IPS-NIHi7 (cell line): ENCODE results near the gene EYA3.
A peak's percentile ranks its signal among the peaks of the same experiment; 100 is the strongest.
"Not testable (repeated sequence)": the region's sequence is repeated elsewhere in the genome, so short reads cannot be mapped to it uniquely, and the experiment has no call there.

ENCODE experiments used
- DNase-seq: peaks from one replicate; pipeline ENCODE4 v3.0.0; 2012; ENCODE audit warnings: mixed read lengths; ENCODE audit errors: extremely low spot score

EYA3 gene

DNA sequence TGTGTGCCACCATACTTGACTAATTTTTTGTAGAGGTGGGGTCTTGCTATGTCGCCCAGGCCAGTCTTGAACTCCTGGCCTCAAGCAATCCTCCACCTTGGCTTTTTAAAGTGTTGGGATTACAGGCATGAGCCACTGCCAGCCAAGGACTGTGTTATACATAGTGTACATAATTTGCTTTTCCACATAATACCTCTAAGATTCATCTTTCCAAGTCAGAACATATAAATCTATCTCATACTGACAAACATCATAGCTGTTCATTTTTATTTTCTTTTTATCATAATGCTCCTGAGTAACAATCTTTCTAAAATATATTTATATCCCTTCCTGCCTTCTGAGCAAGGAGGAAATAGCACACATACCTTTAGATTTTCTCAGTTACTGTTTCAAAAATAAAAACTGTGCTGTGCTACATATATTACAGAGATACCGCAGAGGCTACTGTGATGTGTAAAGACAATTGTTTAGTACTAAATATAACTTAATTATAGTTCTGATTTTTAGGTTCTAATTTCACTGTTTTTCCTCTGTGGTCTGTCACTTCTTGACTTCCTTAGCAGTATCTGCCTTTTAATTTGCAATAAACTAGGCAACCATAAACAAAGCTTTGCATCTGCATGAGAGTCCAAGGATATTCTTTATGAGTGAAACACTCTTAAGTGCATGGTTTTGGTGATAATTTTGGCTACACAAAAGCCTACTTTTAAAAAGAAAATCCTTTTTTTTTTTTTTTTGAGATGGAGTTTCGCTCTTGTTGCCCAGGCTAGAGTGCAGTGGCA lies 59.3 kb downstream of the EYA3 start:
- DNase-seq = no peak

DNA sequence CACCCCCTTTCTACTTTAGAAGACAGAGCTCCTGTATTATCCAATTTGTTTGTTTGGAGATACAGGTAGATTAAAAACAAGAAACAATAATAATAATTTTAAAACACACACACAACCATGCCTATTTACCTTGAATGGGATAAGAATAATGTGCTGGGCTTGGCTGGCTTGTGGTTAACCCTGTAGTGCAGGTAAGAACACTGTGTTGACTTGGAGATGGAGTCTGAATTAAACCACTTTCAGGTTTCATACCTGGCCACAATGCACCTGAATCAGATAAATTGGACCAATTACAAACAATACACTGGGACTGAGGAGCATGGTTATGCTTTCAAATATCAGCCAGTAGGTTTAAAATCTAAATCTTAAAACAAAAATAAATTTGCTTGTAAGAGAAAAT lies 60.8 kb downstream of the EYA3 start:
- no peak for DNase-seq

DNA sequence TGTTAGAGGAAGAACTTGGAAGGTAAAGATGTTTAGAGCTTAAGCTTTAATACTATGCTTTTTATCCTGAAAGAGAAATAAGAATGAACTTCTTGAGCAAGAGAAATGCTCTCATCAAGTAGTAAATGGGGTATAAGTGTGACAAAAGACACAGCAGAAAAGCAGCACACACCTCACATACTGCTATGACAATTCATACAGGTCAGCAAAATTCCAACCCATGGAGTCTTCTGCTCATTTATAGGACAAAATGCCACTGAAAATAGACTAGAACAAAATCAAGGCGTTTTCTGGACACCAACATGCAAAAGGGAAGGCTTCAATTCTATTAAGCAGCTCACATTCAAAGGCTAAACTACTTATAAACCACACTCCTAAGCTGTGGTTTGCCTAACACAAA lies 61.2 kb downstream of the EYA3 start:
- DNase-seq = no peak

DNA sequence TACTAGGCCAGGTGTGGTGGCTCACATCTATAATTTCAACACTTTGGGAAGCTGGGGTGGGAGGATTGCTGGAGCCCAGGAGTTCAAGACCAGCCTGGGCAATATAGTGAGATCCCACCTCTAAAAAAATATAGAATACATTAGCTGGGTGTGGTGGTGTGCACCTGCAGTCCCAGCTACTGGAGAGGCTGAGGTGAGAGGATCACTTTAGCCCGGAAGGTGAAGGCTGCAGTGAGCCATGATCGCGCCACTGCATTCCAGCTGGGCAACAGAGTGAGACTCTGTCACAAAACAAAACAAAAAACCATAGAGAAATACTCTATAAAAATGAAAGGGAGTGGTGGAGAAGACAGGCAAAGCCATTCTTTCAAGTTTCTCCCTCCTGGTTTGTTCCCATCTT lies 62.1 kb downstream of the EYA3 start:
- DNase-seq = no peak

DNA sequence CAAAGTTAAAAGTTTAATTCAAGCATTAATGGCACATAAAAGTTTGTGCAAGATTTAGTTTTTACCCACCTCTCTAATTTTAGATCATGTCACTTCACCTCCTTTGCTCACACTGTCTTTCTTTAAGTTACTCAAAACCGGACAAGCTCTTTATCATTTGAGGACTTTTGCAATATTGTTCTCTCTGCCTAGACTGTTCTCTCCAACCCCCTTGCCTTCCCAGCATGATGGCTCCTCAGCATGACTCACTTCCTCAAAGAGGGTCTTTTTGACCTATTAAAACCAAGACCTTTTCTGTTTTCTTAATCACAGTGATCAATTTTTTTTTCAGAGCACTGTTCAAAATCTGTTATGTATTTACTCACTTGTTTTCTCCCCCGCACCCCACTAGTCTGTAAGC lies 67.3 kb downstream of the EYA3 start:
- DNase-seq = no peak

DNA sequence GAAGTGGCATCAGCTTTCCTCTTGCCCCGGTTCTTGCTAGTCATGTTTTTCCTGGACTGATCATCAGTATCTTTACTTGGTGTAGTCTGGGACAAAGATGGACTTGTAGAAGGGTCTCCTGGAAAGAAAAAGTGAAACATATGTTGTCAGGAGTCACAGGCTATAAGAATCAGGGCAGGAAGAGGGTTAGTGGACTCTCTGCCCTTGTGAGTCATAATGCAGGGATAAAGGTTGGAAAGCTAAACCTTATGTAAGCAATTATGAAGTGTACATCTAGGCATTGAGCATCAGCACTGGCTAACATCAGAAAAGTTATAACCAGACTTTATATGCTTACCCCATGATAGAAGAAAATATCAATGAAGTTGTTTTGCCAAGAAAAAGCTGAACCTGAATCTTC lies 77.4 kb downstream of the EYA3 start:
- no peak for DNase-seq

DNA sequence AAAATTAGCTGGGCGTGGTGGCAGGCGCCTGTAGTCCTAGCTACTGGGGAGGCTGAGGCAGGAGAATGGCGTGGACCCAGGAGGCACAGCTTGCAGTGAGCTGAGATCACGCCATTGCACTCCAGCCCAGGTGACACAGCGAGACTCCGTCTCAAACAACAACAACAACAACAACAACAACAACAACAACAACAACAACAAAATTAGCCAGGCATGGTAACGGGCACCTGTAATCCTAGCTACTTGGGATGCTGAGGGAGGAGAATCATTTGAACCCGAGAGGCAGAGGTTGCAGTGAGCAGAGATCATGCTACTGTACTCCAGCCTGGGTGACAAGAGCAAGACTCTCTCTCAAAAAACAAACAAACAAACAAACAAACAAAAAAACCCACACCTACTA lies 85.3 kb downstream of the EYA3 start:
- DNase-seq = not testable (repeated sequence)

DNA sequence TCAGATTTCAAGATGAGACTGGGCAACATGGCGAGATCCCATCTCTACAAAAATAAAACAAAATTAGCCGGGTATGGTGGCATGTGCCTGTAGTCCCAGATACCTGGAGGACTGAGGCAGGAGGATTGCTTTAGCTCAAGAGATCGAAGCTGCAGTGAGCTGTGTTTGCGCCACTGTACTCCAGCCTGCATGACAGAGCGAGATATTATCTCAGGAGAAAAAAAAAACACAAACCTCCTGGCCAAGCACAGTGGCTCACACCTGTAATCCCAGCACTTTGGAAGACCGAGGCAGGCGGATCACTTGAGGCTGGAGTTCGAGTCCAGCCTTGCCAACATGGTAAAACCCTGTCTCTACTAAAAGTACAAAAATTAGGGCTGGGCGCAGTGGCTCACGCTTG lies 85.8 kb downstream of the EYA3 start:
- DNase-seq = no peak

DNA sequence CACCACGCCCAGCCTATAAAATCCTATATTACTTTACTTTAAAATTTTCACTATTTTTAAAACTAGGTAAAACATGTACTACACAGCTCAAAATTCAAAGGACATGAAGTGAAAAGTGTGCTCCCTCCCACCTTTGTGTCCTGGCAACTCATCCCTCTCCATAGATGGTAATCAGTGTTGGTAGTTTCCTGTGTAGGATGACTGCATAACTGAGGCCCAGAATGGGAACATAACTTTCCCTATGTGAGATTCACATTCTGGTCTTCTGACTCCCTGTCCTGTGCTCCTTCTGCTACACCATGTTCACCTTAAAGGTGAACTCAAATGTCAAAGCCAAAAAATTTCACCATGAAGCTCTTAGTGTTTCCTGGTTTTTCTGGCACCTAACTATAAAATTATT lies 89.4 kb downstream of the EYA3 start:
- no peak for DNase-seq

DNA sequence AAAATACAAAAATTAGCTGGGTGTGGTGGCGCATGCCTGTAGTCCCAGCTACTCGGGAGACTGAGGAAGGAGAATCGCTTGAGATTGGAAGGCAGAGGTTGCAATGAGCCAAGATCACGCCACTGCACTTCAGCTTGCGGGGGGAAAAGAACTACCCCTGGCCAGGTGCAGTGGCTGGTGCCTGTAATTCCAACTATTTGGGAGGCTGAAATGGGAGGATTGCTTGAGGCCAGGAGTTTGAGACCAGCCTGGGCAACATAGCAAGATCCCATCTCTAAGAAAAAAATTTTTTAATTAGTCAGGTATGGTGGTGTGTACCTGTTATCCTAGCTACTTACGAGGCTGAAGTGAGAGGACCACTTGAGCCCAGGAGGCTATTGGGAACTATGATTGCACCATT lies 93.9 kb downstream of the EYA3 start:
- DNase-seq = not testable (repeated sequence)

DNA sequence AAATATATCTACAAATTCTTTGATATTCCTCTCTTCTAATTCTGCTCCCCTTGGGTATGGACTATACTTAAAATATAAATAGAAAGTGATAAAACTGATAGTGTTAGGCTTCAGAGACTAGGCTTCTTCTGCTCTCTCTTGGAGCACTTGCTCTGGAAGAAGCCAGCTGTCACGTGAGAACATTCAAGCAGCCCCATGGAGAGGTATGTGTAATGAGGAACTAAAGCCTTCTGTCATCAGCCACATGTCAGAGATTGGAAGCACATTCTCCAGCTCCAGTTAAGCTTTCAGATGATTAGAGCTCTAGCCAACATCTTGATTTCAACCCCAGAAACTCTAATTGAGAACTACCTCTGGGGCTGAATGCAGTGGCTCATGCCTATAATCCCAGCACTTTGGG lies 94.3 kb downstream of the EYA3 start:
- DNase-seq = no peak

DNA sequence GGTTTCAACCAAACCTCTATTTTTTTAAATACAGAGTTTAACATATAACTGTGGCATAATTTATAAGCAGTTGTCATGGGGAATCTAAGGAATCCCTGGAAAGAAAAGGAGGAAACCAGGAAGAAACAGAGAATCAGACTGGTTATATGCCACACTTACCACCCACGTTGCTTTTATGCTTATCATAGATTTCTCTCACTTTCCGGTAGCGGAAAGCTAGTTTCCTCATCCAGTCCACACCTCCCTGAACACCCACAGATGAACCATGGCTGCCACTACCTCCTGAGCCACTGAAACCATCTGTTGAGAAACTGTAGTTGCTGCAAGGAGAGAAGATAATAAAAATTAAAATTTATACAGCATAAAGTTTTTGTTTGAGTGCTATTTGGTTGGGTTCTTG lies 95.2 kb downstream of the EYA3 start:
- DNase-seq = no peak

DNA sequence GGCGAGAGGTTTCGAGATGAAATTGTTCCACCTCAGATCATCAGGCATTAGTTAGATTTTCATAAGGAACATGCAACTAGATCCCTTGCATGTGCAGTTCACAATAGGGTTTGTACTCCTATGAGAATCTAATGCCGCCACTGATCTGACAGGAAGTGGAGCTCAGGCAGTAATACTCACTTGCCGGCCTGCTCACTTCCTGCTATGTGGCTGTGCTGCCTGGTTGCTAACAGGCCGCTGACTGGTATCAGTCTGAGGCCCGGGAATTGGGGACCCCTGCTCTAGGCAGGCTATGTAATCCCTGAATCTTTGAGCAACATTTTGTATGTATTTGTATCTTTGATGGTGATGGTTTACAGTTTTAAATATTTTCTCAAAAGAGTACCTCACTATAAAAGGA lies 96.1 kb downstream of the EYA3 start:
- no peak for DNase-seq

DNA sequence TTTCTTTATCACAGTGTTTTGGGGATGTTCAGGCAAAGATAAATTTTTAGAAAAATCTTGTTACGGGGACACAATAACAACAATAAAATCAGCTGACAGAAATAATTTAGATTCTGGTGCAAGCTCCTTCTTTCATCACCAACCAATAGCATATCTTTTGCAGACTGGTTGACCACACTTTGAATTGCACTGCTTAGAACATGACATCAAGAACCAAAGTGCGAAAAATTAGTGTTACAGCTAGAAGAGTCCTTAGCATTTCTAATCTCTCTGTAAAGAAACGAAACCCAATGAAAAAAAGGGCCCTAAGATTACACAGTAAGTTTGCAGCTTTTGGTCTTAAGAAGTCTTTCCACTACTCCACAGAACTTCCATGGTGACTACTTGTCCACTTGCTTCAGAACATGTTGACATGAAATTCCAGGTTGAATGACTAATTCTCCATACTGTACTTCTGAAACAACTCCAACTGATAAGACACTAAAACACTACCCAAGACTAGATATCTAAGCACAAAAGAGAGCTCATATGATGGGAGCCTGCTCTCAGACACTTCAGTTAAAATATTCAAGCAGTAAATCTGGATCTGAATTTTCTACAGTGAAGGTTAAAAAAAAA lies 97.4 kb downstream of the EYA3 start:
- no peak for DNase-seq

DNA sequence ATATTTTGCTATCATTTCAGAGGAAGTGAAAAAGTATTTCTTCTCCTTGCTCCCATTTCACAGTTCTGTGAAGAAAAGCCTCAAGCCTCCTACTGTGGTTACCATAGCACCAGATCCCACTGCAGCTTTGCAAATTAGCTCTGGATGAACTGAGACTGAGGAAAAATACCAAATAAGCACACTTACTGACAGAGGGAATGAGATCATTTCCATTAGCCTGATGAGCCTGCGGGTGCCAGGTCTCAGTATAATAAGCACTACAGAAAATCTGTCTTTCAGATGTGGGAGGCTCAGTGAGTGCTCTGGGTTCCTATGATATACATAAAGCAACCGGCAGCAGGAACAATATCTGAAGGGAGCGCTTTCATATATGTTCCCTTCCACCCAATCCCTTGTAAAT lies 107.3 kb downstream of the EYA3 start:
- no peak for DNase-seq

DNA sequence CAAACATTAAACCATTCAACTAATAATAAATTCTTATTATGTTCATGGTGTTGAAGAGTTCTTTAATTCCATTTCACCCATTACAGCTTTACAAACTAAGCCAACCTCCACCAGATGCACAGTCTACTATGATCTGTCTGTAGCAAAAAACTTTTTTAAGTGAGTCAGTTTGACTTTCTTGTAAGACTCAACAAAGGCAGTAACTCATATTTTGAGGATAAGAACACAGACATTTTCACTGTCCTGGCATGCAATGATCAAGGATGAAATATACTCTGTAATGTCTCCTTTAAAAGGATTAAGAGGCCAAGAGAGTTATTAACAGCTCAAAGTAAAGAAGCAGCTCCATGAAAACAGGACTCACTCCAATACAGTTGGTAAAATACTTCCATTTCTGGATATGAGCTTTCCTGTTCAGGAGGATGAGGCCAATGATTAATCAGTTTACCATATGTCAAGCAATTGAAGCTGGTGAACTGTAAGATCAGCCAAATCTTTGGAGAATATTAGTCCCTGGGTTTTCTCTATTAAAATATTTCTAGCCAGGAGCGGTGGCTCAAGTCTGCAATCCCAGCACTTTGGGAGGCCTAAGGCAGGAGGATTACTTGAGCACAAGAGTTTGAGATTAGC lies 108.1 kb downstream of the EYA3 start:
- no peak for DNase-seq

DNA sequence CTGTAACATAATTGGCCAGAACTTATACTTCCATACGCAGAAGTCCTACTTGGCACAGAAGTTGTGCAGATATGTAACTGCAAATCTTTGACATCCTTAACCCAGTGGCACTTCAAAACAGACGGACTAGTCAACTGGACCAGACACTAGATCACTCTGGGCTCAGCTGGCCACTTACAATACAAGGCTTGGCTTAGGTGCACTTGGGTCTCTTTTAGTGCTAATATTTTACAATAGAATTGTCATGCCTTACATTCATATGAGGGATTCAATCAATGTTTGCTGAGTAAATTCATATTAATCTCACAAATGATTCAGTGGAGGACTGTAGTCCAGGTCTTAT lies 108.6 kb downstream of the EYA3 start:
- DNase-seq = no peak

DNA sequence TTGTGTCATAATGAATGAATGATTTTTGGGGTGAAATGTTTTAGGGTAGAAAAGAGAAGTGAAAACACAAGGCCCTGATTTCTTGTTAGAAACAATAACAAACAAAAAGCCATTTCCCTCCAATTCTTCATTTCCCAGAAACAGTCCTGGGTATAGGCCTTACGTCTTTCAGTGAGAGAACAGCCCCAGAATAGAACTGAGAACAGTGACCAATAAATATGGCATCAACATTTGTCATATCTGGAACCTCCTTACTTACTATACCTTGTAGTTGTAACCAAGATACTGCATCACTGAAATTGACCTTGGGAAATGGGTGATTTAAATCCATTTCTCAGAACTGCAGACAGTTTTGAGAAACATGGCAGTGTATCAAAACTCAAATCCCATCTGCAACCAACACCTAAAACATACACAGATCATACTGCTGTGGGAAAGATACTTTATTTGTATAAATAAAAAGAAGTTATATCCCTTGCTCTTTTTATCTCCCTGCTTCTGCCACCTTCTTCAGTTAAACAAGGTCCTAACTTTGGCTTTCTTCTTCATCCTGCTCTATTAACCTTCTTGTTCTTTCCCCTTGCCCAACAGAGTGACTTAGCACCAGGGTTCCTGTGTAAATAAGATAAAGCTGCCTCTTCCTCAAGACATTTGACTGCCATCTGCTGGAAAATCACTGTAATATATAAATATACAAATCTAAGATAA lies 109.1 kb downstream of the EYA3 start:
- DNase-seq = peak; percentile 34

DNA sequence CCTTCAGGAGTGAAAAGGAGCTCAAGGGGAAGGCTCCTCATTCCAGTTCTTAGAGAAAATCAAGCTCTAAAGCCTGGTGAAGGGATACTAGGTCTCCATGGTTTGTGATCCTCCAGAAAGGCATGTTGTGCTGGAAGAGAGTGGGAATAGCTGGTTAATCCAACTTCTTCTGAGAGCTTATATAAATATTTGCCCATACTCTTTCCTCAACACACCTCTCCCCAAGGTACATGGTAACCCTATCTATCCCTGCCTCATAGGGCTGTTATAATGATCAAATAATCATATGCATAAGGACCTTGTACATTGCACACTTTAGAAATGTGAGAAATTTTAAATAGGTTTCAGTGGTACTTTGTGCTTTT lies 114.0 kb downstream of the EYA3 start:
- no peak for DNase-seq

DNA sequence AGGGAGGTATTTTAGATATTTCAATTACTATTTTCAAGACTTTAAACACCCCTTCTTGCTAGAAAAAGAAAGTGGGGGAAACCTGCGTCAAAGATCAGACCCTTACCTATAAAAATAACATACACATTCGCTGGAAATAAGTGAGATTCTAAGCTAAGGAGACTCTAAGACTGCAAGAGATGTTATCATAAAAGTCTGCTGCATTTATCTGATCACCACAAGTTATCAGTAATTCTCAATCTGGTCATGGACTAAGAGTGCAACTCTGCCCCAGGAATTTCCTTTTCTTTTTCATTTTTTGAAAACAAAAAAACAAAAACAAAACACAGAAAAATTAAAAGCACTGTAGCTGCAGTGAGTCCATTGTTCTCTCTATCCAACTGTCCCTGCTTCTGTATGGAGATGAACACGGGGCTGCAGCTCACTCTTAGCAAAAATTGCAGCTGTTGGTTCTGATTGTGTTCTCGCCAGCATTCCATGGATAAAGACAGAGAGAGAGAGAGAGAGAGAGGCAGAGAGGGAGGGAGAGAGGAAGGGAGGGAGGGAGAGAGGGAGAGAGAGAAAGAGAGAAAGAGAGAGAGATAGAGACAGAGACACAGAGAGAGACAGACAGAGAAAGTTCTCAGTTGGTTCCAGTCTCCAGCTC lies 114.5 kb downstream of the EYA3 start:
- DNase-seq = no peak

DNA sequence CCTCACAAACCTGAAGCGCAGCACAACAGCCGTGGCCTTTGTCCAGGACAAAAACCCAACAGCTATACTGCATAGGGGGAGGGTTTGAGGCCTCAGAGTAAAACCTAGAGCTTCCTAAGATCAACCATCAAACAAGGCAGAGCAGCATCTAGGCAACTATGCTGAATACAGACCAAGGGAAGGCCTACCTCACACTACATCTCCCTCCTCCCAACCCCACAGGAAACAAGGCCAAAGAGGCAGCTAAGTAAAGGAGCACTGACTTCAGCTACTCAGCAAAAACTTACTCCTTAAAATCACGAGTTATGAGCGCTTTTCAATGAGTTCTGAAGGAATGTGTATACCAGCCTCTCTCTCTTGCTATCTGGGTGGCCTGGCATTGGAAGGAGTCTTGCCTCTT lies 116.3 kb downstream of the EYA3 start:
- DNase-seq = no peak

DNA sequence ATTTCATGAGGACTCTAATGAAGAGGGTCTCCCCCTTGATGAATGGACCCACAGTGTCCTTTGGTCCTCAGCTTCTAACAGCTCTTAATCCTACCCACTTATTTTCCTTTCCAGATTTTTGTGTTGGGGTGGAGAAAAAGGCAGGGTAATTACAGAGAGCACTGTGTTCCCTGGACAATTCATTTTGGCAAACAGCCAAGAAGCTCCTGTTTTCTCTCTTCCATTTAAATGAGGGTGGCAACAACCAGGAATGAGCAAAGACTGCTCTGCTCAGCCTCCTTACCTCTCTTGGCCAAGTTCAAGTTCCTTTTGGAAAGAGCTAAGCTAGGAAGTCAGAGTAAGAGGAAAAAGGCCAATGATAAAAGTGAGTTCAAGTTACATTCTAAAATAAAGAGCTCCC lies 116.7 kb downstream of the EYA3 start:
- DNase-seq = no peak
